ENCODE measurements around the gene SLC12A8.

DNA sequence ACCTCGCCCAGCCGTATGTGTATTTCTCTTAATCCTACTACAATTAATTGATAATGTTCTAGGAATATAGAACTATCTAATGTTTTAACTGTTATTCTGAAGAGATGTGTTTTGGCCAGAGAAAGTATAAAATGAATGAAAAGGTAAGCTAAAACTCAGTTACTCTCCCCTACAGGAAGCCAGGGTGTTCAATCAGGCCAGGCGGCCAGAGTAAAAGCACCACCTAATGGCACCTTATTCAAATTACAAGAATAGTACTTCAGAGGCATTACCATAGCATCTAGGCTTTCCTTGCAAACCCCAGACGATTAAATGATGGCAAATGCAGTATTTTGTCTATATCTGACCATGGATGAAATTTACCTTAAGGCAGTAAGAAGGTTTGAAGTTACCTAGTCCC lies 10.4 kb downstream of the SLC12A8 start:
- TF ChIP-seq, protein P1, sequence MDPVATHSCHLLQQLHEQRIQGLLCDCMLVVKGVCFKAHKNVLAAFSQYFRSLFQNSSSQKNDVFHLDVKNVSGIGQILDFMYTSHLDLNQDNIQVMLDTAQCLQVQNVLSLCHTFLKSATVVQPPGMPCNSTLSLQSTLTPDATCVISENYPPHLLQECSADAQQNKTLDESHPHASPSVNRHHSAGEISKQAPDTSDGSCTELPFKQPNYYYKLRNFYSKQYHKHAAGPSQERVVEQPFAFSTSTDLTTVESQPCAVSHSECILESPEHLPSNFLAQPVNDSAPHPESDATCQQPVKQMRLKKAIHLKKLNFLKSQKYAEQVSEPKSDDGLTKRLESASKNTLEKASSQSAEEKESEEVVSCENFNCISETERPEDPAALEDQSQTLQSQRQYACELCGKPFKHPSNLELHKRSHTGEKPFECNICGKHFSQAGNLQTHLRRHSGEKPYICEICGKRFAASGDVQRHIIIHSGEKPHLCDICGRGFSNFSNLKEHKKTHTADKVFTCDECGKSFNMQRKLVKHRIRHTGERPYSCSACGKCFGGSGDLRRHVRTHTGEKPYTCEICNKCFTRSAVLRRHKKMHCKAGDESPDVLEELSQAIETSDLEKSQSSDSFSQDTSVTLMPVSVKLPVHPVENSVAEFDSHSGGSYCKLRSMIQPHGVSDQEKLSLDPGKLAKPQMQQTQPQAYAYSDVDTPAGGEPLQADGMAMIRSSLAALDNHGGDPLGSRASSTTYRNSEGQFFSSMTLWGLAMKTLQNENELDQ (CRISPR knock-in tag; IDR thresholded peaks at IDR 0.05; ENCODE audit: borderline replicate concordance): no peak
- no peak for TF ChIP-seq IRF2 (CRISPR knock-in tag; IDR thresholded peaks at IDR 0.05)
- TF ChIP-seq, protein P2, sequence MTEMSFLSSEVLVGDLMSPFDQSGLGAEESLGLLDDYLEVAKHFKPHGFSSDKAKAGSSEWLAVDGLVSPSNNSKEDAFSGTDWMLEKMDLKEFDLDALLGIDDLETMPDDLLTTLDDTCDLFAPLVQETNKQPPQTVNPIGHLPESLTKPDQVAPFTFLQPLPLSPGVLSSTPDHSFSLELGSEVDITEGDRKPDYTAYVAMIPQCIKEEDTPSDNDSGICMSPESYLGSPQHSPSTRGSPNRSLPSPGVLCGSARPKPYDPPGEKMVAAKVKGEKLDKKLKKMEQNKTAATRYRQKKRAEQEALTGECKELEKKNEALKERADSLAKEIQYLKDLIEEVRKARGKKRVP (CRISPR knock-in tag; IDR thresholded peaks at IDR 0.05): no peak
- TF ChIP-seq SPI1 (IDR thresholded peaks at IDR 0.05; ENCODE audit: borderline replicate concordance, low read depth, low read length): no peak
- no peak for TF ChIP-seq ETV6 (IDR thresholded peaks at IDR 0.05; ENCODE audit: borderline replicate concordance in 1 of 2, low read depth in 2 of 2, low read length in 1 of 2)
- no peak for TF ChIP-seq ETV6 (CRISPR knock-in tag; IDR thresholded peaks at IDR 0.05; ENCODE audit: borderline replicate concordance)
- no peak for TF ChIP-seq SREBF2 (CRISPR knock-in tag; IDR thresholded peaks at IDR 0.05)
